Panc1 (cell line): ENCODE data around the gene FAM72D.
"Not testable (repeated sequence)": the region's sequence is repeated elsewhere in the genome, so short reads cannot be mapped to it uniquely, and the experiment has no call there.

ENCODE experiments used
- POLR2AphosphoS5 ChIP-seq: IDR thresholded peaks from 2 replicates; pipeline ENCODE4 v1.6.1; 2012; ENCODE audit warnings: mild to moderate bottlenecking, low read depth, low read length, moderate library complexity
- SIN3A ChIP-seq: IDR thresholded peaks from 2 replicates; pipeline ENCODE4 v1.6.1; 2012; ENCODE audit warnings: low read depth, mild to moderate bottlenecking, low read length, moderate library complexity, borderline replicate concordance; ENCODE audit not compliant: insufficient read depth
- TF ChIP-seq, protein P1 (sequence below): fragments of 450-650 bp; IDR thresholded peaks from 2 replicates; pipeline ENCODE4 v1.5.1; 2017; ENCODE audit warnings: mild to moderate bottlenecking
- TF ChIP-seq, protein P2 (sequence below), 2 experiments: IDR thresholded peaks; 2 replicates each; pipeline ENCODE4 v1.6.1; 2011 to 2012; ENCODE audit warnings: low read depth in 2 of 2, control low read depth in 1 of 2, low read length in 1 of 2, mild to moderate bottlenecking in 1 of 2, moderate library complexity in 1 of 2; ENCODE audit not compliant: insufficient read depth in 1 of 2

GRCh38 chr1:145144264-145144913 is 48.6 kb downstream of the FAM72D start:
- TF ChIP-seq, protein P1, sequence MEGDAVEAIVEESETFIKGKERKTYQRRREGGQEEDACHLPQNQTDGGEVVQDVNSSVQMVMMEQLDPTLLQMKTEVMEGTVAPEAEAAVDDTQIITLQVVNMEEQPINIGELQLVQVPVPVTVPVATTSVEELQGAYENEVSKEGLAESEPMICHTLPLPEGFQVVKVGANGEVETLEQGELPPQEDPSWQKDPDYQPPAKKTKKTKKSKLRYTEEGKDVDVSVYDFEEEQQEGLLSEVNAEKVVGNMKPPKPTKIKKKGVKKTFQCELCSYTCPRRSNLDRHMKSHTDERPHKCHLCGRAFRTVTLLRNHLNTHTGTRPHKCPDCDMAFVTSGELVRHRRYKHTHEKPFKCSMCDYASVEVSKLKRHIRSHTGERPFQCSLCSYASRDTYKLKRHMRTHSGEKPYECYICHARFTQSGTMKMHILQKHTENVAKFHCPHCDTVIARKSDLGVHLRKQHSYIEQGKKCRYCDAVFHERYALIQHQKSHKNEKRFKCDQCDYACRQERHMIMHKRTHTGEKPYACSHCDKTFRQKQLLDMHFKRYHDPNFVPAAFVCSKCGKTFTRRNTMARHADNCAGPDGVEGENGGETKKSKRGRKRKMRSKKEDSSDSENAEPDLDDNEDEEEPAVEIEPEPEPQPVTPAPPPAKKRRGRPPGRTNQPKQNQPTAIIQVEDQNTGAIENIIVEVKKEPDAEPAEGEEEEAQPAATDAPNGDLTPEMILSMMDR: not testable (repeated sequence)
- not testable (repeated sequence) for TF ChIP-seq POLR2AphosphoS5, SIN3A
- TF ChIP-seq, protein P2, sequence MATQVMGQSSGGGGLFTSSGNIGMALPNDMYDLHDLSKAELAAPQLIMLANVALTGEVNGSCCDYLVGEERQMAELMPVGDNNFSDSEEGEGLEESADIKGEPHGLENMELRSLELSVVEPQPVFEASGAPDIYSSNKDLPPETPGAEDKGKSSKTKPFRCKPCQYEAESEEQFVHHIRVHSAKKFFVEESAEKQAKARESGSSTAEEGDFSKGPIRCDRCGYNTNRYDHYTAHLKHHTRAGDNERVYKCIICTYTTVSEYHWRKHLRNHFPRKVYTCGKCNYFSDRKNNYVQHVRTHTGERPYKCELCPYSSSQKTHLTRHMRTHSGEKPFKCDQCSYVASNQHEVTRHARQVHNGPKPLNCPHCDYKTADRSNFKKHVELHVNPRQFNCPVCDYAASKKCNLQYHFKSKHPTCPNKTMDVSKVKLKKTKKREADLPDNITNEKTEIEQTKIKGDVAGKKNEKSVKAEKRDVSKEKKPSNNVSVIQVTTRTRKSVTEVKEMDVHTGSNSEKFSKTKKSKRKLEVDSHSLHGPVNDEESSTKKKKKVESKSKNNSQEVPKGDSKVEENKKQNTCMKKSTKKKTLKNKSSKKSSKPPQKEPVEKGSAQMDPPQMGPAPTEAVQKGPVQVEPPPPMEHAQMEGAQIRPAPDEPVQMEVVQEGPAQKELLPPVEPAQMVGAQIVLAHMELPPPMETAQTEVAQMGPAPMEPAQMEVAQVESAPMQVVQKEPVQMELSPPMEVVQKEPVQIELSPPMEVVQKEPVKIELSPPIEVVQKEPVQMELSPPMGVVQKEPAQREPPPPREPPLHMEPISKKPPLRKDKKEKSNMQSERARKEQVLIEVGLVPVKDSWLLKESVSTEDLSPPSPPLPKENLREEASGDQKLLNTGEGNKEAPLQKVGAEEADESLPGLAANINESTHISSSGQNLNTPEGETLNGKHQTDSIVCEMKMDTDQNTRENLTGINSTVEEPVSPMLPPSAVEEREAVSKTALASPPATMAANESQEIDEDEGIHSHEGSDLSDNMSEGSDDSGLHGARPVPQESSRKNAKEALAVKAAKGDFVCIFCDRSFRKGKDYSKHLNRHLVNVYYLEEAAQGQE (IDR thresholded peaks at IDR 0.05; ENCODE audit: insufficient read depth in 1 of 2, low read depth in 2 of 2, low read length in 1 of 2): not testable (repeated sequence)
